GM21447 (cell line): ENCODE measurements around the gene RIMKLB.
A peak's percentile ranks its signal among the peaks of the same experiment; 100 is the strongest.
"Not testable (repeated sequence)": the region's sequence is repeated elsewhere in the genome, so short reads cannot be mapped to it uniquely, and the experiment has no call there.

Experiments used
- ATAC-seq: cut with Tn5 transposase; IDR thresholded peaks from one replicate; pipeline ENCODE4 v1.9.1; 2021; ENCODE audit not compliant: unreplicated experiment

Gene RIMKLB

DNA sequence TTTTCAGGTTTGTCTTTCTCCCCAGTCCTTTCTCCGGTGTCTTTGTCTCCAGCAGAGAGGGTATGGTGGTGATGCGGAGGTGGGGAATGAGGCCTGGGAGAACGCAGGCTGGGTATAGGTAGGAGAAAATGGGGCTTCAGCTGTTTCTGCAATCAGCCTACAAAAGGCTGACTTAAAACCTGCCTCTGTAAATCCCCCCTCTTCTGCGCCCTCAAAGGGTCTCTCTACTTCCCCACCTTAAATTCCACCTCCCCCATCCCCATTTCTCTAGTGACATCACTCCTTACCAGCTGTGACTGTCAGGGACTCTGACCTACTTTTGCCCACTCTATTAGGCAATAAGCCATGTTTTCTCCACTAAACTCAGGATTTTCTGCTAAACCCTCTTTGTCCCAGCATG, 8.1 kb upstream of the RIMKLB start:
- ATAC-seq, result no peak

DNA sequence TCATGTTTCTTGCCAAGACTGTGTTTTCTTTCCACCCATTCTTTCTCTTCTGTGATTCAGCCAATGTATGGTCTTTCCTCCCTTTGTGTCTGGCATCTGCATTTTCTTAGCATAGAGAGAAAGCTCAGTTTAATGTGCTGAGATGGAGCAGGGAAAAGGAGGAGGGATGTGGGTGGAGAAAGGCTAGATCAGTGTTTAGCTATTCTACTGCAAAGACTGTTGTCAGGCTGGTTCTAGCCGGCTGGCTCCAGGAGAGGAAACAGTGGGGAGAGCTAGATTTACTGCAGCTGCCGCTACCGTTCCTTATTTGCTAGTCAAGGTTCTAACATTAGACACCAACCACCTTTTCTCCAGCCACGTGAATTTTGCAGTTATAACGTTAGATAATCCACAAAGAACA, 5.2 kb upstream of the RIMKLB start:
- no peak for ATAC-seq

DNA sequence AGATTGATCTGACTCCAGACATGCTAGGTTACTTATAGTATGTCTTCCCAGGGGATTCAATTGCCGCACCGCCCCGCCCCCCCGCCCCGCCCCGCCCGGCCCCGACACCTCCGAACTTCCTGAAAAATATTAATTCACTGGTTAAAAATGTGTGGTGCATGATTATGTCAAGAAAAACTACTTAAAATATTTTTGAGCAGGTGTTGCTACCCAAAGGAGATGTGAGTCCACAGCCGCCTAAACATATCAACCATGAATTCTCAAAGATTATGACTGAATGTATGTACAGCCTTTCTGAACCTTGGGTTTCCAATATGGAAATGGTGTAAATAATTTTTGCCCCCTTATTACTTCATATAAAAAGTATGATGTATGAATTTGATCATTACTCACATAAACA, 2.7 kb upstream of the RIMKLB start:
- no peak for ATAC-seq

DNA sequence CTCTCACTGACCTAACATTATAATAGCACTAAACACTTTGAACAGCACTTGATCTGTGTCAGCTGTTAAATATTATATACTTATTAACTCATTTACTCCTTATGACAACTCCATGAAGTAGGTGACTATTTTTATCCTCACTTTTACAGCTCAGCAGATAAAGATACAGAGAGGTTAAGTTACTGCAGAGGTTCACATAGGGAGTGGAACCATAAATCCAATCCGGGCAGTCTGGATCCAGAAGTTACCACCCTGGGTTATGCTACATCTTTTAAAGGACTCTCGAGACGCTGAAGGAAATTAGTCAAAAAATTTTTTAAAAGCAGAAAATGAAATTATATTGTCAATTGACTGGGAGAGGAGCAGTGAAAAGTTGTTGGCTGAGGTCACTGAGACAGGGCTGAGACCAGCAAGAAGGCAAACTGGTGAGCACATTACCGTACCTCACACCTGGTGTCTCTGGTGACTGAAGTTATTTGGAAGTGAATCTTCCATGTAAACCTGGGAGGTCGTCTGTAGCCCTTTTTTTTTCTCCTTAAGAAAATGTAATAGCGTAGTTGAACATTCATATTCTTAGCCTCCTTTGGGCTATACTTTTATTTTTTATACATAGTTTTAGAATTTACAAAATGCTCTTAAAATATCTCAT, 1.2 kb upstream of the RIMKLB start:
- ATAC-seq, result no peak

DNA sequence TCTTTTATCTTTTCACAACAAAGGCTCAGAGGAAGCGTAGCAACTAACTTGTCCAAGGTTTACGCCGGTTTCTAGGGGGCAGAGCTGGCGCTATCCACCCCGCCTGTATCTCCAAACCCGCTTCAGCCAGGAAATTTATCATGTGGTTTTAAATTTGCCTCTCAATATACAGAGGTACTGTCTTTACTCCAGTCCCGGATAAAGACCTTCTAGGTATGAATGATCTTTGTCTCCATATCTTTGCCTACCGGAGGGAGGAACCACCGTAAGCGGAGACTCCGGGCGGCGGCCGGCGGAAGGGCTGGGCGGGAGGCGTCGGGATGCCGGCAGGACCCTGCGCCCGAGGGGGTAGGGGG, 693 bp upstream of the RIMKLB start:
- peak; percentile 18 for ATAC-seq

DNA sequence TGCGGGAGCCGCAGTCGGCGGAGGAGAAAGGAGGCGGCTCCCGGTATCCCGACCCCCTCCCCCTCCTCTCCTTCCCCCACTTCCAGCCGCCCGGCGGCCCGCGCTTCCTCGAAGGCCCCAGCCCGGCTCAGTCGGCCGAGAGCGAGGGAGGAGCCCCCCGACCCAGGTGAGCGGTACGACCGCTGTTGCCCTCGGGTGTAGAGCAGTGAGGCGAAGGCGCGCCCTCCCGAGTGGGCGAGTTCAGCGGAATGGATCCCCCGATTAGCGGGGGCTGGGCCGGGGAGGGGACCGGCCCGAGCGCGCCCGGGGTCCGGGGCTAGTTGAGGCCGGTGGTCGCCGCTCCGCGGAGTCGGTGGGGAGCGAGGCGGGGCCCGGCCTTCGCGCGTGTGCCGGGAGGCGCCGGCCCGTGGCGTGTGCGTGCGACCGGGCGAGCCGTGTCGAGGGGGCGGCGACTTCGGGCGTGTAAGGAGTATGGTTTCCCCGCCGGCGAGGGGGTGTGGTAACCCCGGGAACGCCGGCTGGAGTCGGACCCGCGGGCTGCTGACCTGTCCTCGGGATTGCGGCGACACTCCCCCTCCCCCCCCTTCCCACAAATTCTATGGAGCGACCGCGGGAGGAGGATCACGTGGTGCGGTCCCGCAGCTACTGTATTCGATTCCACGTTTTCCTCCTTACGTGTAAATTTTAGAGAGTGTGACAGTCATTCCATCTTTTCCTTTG, 501 bp downstream of the RIMKLB start:
- peak; percentile 32 for ATAC-seq

DNA sequence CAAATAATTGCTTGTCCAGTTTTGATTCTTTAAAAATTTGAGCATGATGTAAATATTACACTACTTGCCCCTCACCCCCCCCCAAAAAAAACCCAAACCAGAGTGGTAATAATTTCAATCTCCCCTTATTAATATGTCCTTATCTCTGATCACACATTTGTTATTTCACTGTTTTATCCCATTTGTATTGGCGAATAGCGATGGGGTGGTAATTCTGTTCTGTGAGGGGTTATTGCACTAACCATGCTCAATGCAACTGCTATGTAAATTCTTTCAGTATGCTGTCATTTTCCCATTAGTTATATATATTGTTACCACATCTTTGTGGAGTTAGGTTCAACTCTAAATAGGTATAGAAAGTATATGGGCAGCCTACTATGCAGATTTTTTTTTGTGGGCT, 1.1 kb downstream of the RIMKLB start:
- no peak for ATAC-seq

DNA sequence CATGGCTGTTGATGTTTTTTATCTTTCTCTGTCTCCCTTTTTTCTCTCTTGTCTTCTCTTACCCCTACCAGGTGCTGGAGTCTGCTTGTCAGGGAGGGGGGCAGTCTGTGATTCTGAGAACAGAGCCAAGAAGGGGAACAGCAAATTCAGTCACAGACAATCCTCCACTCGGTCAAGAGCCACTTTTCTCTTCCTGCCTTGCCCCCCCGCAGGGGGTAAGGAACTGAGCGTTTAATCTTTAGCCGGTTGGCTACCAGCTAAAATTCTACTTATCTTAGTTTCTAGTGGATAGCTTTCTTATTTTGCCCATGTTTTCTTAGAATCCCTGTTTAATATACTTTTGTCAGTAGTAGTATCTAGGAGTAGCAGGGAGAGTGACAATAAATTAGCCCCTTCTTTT, 1.9 kb downstream of the RIMKLB start:
- ATAC-seq, result no peak

DNA sequence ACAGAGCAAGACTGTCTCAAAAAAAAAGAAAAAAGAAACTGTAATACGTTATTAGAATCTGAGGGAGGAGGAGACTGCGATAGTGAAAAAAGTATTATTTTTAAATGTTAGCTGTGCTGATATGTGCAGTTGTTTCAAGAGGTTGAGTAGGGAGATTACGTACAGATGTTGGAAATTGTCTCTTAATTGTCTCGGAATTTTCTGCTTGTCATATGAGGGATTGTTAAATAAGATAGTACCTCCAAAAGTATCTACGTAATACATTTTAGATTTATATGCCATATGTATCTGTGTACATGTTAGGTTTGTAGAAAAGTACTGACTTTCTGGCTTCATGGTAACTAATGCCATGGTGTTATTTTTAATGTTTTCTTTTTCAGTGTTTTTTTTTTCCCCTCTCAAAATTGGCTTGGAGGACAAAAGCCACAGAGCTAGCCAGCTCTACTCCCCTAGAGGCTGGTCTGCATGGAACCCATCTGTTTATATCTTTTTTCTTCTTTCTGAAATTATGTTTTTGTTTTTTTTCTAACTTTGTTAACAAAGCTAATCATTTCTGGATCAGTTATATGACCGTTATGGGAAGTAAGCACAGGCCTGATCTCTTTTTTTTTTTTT, 3.4 kb downstream of the RIMKLB start:
- ATAC-seq, result no peak

DNA sequence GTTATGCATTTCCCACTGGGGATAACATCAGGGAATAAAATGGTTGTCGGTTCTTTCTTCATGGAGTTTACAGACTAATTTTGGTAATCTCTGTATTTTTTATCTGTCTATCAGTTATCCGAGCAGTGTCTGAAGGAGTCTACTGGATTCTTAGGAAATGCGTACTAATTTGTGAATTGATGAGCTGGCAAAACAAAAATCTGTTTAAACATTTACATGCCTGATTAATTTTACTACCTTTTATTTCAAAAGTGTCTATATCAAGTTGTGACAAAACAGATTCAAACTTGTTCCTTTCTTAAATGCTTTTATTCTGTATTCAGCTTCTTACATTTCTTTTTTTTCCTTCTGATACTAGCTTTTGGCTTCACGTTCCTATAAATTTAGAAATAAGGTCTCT, 4.4 kb downstream of the RIMKLB start:
- ATAC-seq, result no peak

DNA sequence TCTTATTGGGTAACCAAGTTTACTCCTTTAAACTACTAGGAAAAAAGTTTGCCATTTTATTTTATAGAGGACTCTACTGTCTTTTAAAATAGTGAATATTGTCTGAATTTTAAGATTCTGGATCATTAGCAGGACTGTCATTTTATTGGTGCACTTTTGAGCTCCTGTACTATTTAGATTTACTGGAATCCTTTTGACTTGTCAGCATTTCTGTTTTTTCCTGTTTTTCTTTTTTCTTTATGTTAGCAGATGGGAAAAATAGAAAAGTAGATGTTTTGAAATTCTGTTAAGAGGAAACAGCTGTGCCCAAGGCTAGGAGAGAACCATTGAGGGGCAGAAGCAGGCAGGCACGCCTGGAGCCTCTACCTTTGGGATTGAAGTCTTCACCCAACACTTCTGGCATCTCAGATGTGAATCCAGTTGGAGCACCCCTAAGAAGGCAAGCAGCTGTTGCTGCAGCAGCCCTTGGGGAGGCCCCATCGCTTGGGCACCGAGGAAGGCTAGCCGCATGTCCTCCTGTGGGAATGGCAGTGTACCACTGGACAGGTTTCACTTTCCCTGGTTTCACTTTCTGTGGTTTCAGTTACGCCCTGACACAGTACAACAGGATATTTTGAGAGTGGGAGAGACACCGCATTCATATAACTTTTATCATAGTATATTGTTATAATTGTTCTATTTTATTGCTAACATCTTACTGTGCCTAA, 11.5 kb downstream of the RIMKLB start:
- ATAC-seq, result no peak

DNA sequence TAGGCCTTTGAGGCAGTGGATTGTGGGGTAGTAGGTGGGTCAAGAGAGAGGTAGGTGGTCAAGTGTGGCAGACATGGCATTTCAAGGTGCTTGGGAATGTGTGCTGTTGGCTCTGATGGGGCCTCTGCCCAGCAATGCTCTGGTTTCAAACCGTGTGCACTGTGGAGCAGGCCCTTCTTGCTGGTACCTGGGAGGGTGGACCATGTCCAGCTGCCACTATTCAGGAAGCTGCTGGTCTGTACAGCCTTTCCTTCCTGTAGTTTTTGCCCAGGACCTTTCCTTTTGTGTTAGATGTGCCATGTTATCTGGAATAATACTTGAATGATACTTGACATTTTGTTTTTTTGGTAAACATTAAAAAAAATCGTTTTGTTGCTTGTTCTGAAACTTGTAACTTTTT, 14.8 kb downstream of the RIMKLB start:
- ATAC-seq, result no peak

DNA sequence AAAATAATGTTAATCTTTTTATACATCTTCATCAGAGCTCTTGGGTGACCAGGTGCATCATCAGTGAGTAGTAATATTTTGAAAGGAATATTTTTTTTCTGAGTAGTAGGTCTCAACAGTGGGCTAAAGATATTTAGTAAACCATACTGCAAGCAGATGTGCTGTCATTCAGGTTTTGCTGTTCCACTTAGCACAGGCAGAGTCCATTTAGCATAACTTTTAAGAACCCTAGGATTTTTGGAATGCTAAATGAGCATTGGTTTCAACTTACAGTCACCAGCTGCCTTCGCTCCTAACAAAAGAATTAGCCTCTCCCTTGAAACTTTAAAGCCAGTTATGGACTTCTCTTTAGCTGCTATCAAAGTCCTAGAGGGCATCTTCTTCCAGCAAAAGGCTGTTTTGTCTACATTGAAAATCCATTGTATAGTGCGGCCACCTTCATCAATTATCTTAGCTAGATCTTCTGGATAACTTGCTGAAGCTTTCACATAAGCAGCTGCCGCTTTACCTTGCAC, 24.6 kb downstream of the RIMKLB start:
- no peak for ATAC-seq

DNA sequence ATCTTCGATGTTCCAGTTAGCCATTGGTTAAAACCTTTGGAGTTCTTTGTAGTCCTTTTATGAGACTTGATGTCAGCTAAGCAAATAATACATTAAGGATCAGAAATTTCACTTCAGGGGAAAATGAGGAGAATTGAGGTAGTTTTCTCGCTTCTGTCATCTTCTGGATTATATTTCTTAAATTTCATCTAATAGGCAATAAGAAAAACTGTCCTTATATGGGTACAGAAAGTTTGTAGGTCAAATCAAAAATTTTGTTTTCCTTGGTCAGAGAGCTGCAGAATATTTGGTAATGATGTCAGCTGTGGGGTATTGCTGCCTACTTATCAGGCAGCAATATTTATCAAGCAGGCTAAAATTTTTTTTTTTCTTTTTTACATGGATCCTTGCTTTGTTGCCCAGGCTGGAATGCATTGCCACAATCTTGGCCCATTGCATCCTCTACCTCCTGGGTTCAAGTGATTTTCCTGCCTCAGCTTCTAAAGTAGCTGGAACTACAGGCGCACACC, 37.1 kb downstream of the RIMKLB start:
- no peak for ATAC-seq

DNA sequence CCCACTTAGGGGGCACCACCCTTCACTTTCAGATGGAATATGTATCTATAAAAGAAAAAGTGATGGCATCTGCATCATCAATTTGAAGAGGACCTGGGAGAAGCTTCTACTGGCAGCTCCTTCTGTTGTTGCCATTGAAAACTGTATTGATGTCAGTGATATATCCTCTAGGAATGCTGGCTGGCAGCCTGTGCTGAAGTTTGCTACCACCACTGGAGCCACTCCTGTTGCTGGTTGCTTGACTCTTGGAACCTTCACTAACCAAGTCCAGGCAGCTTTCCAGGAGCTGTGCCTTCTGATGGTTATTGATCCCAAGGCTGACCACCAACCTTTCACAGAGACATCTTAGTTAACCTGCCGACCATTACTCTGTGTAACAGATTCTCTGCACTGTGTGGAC, 44.7 kb downstream of the RIMKLB start:
- ATAC-seq, result no peak

DNA sequence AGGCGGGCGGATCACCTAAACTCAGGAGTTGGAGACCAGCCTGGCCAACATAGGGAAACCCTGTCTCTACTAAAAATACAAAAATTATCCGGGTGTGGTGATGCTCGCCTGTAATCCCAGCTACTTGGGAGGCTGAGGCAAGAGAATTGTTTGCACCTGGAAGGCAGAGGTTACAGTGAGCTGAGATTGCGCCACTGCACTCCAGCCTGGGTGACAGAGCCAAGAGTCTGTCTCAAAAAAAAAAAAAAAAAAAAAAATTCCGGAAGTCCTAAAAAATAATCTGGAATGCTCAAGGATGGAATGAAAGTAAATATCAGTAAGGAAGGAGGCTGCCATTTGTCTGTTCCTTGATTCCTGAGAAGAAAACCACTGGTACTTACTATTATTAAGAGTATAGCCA, 45.3 kb downstream of the RIMKLB start:
- not testable (repeated sequence) for ATAC-seq

DNA sequence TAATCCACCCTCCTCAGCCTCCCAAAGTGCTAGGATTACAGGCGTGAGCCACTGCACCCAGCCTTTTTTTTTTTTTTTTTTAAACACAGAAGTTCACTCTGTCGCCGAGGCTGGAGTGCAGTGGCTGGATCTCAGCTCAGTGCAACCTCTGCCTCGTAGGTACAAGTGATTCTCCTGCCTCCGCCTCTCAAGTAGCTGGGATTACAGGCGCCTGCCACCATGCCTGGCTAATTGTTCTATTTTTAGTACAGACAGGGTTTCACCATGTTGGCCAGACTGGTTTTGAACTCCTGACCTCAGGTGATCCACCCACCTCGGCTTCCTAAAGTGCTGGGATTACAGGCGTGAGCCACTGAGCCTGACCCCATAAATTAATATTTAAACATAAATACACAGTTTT, 47.8 kb downstream of the RIMKLB start:
- not testable (repeated sequence) for ATAC-seq

DNA sequence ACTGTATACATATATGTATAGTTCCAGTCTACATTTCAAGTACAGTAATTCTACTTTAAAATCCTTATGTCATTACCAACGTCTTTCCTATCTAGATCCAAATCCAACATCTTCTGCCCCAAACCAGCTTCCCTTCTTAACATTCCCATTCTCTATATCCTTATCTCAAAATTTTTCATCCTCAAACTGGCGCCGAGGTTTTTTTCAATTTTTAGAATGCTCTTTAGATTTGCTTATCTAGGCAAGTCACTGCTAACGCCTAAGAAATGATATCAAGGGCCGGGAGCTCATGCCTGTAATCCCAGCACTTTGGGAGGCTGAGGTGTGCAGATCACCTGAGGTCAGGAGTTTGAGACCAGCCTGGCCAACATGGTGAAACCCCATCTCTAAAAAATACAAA, 48.3 kb downstream of the RIMKLB start:
- ATAC-seq, result no peak

DNA sequence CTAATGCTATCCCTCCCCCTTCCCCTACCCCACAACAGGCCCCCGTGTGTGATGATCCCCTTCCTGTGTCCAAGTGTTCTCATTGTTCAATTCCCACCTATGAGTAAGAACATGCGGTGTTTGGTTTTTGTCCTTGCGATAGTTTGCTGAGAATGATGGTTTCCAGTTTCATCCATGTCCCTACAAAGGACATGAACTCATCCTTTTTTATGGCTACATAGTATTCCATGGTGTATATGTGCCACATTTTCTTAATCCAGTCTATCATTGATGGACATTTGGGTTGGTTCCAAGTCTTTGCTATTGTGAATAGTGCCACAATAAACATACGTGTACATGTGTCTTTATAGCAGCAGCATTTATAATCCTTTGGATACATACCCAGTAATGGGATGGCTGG, 62.3 kb downstream of the RIMKLB start:
- not testable (repeated sequence) for ATAC-seq

DNA sequence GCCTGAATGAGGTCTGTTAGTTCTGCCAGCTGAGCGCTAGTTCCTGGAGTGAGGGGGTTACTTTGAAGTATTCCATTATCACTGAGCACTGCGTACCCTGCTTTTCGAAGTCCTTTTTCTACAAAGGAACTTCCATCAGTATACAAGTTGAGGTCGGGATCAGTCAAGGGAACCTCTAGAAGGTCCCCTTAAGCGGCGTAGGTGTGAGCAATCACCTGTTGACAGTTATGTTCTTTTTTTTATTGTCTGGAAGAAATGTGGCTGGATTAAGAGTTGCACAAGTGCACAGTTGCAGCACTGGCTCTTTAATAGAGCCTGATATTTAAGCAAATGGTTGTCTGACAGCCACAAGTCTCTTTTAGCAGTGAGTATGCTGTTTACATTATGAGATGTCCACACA, 64.9 kb downstream of the RIMKLB start:
- not testable (repeated sequence) for ATAC-seq

DNA sequence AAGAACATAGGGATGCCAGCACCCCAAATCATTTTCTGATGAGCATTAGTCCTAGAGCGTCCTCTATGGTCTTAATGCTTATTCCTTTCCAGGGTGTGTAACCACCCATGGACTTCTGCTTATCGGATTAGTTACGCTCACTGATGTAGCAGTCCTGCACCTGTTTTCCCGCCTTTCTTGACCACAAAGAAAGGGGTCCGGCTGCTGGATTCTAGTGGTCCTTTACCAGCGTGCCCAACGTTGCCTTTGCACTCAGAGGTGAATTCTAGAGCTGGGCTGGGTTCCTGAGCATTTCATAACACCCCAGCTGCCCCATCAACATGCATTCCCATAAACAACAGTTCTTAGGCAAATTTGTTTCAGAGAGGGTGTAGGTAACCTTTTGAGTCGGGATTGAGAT, 68.3 kb downstream of the RIMKLB start:
- not testable (repeated sequence) for ATAC-seq

DNA sequence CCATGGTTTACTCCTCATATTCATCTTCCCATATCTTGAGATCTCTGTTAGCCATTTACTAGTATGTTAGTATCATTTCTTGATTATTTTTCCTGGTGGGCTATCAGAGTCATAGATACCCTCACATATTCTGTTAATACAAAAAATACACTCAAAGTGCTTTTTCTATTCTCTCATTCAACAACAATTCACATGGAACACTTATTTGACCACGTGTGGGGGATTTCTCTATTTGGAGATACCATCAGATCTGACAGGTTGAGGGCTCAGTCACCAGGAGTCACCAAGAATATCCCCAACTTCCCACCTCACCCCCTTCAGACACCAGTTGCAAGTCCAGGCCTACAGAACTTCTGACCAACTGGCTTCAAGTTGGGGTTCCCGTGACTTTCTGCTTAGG, 72.7 kb downstream of the RIMKLB start:
- ATAC-seq, result no peak
